GM12891 (cell line): ENCODE measurements around the gene ABL1.

Experiments used
- PAX5 ChIP-seq: IDR thresholded peaks from 2 replicates; pipeline ENCODE4 v1.6.1; 2011; ENCODE audit warnings: low read length, moderate library complexity, mild to moderate bottlenecking; ENCODE audit not compliant: insufficient read depth, severe bottlenecking
- POLR2A ChIP-seq: IDR thresholded peaks from 2 replicates; pipeline ENCODE4 v1.6.1; 2011; ENCODE audit warnings: low read depth, low read length, control low read depth
- POLR2AphosphoS5 ChIP-seq: IDR thresholded peaks from 2 replicates; pipeline ENCODE4 v1.6.1; 2011; ENCODE audit warnings: low read depth, low read length, control low read depth
- SPI1 ChIP-seq: IDR thresholded peaks from 2 replicates; pipeline ENCODE4 v1.6.1; 2011; ENCODE audit warnings: low read depth, low read length, control low read depth

GRCh38 chr9:130864541-130864940 is 29.5 kb downstream of the ABL1 start:
- no peak for TF ChIP-seq PAX5
- no peak for TF ChIP-seq POLR2AphosphoS5
- no peak for TF ChIP-seq SPI1
- TF ChIP-seq POLR2A: no peak
